H1 (cell line): Measurements from ENCODE around the gene SMIM5. TPM values are rescaled to one million over a fixed set of nuclear protein-coding genes. Genes with fewer than 3 reads are reported as not detected.

Experiments used
- CTCF ChIA-PET: fragments of 300-600 bp; sonication (Branson Sonifier 250); formaldehyde crosslinking; loops from one replicate; lab custom pipeline; 2021; ENCODE audit not compliant: partially characterized antibody; lab: Charles Lee
- POLR2A ChIA-PET: fragments of 300-600 bp; sonication (Branson Sonifier 250); formaldehyde crosslinking; loops from one replicate; lab custom pipeline; 2021; ENCODE audit warnings: inconsistent platforms; ENCODE audit not compliant: partially characterized antibody; lab: Charles Lee
- DNase-seq, 2 experiments: peaks; one replicate each; pipeline versions ENCODE4 v3.0.0 to v3.0.0-alpha.2; 2010 to 2022; ENCODE audit warnings: low spot score in 2 of 2, low read depth in 1 of 2, mixed read lengths in 1 of 2
- FAIRE-seq: peaks from 2 replicates; lab custom pipeline; 2011; peaks lifted over from hg19 to GRCh38; lab: Jason Lieb, UNC
- H2AFZ ChIP-seq: 2 replicates; pipeline ENCODE4 v1.8.1; 2012; ENCODE audit warnings: low read length, inconsistent platforms
- H2AK5ac ChIP-seq: 2 replicates; pipeline ENCODE4 v1.6.1; 2013; ENCODE audit warnings: low read depth, low read length
- H2BK120ac ChIP-seq: replicated peaks from 2 replicates; pipeline ENCODE3; 2013; ENCODE audit warnings: low read depth, low read length, inconsistent platforms
- H2BK12ac ChIP-seq: 2 replicates; pipeline ENCODE4 v1.6.1; 2013; ENCODE audit warnings: low read depth, low read length
- H2BK15ac ChIP-seq: 2 replicates; pipeline ENCODE4 v1.6.1; 2013; ENCODE audit warnings: low read length
- H2BK20ac ChIP-seq: 2 replicates; pipeline ENCODE4 v1.6.1; 2013; ENCODE audit warnings: low read length
- H2BK5ac ChIP-seq: 2 replicates; pipeline ENCODE4 v1.6.1; 2013; ENCODE audit warnings: low read depth, low read length
- H3K14ac ChIP-seq: 2 replicates; pipeline ENCODE4 v1.6.1; 2013; ENCODE audit warnings: inconsistent platforms; ENCODE audit not compliant: insufficient read length
- H3K18ac ChIP-seq: 2 replicates; pipeline ENCODE4 v1.6.1; 2013; ENCODE audit warnings: low read length; ENCODE audit errors: extremely low read depth
- H3K23ac ChIP-seq: 2 replicates; pipeline ENCODE4 v1.6.1; 2013; ENCODE audit warnings: inconsistent platforms; ENCODE audit not compliant: insufficient read length
- H3K23me2 ChIP-seq: 2 replicates; pipeline ENCODE4 v1.6.1; 2013; ENCODE audit warnings: low read depth, low read length
- H3K27ac ChIP-seq: 2 replicates; pipeline ENCODE4 v1.6.1; 2011; ENCODE audit warnings: low read depth, low read length, inconsistent platforms
- H3K27me3 ChIP-seq, 4 experiments: replicated peaks in 1 of 4; 1 replicate in 1 of 4; 2 replicates in 3 of 4; pipeline versions ENCODE4 v1.6.1 to v1.8.1; 2011 to 2013; ENCODE audit warnings: low read length in 3 of 4, mild to moderate bottlenecking in 3 of 4, inconsistent platforms in 2 of 4, mixed read lengths in 2 of 4, moderate library complexity in 1 of 4; ENCODE audit not compliant: control insufficient read depth in 3 of 4, insufficient read depth in 3 of 4; ENCODE audit errors: extremely low read depth in 1 of 4
- H3K36me3 ChIP-seq, 4 experiments: 2 replicates each; pipeline versions ENCODE4 v1.6.1 to v1.8.1; 2011 to 2013; ENCODE audit warnings: mild to moderate bottlenecking in 4 of 4, low read length in 3 of 4, moderate library complexity in 2 of 4, control low read depth in 1 of 4, inconsistent platforms in 1 of 4; ENCODE audit not compliant: insufficient read depth in 4 of 4, control insufficient read depth in 2 of 4
- H3K4ac ChIP-seq: replicated peaks from 2 replicates; pipeline ENCODE3; 2013; ENCODE audit warnings: low read length, low read depth, mixed read lengths, inconsistent platforms; ENCODE audit not compliant: insufficient read length
- H3K4me1 ChIP-seq, 4 experiments: replicated peaks in 1 of 4; 1 replicate in 1 of 4; 2 replicates in 3 of 4; pipeline versions ENCODE4 v1.6.1 to v1.8.1; 2011 to 2013; ENCODE audit warnings: low read length in 3 of 4, inconsistent platforms in 2 of 4, mixed read lengths in 1 of 4; ENCODE audit not compliant: insufficient read depth in 4 of 4, control insufficient read depth in 3 of 4
- H3K4me2 ChIP-seq, 2 experiments: 2 replicates each; pipeline versions ENCODE4 v1.6.1 to v1.8.1; 2011 to 2013; ENCODE audit warnings: low read depth in 2 of 2, low read length in 2 of 2, control low read depth in 1 of 2, inconsistent platforms in 1 of 2, mild to moderate bottlenecking in 1 of 2; ENCODE audit not compliant: insufficient read depth in 1 of 2
- H3K4me3 ChIP-seq, 4 experiments: fragments of 200-600, 300-600 bp in 1 of 4; sonication (generic), shearing (Covaris generic), sonication (Bioruptor Twin) in 1 of 4; 2 replicates each; pipeline versions ENCODE4 v1.5.1 to v1.8.1; 2011 to 2016; ENCODE audit warnings: low read length in 4 of 4, low read depth in 3 of 4, control low read depth in 2 of 4, inconsistent platforms in 2 of 4, mild to moderate bottlenecking in 2 of 4, mixed read lengths in 1 of 4, moderate library complexity in 1 of 4; ENCODE audit not compliant: insufficient read depth in 2 of 4; ENCODE audit errors: extremely low read depth in 1 of 4
- H3K56ac ChIP-seq: replicated peaks from 2 replicates; pipeline ENCODE3; 2013; ENCODE audit warnings: low read depth, mild to moderate bottlenecking, mixed read lengths, low read length, inconsistent platforms; ENCODE audit not compliant: insufficient read length
- H3K79me1 ChIP-seq: 2 replicates; pipeline ENCODE4 v1.6.1; 2013; ENCODE audit warnings: low read depth, low read length, control low read depth
- H3K79me2 ChIP-seq, 2 experiments: 2 replicates each; pipeline versions ENCODE4 v1.6.1 to v1.8.1; 2012 to 2013; ENCODE audit warnings: low read length in 2 of 2, mild to moderate bottlenecking in 2 of 2, inconsistent platforms in 1 of 2; ENCODE audit not compliant: insufficient read depth in 2 of 2, control insufficient read depth in 1 of 2
- H3K9ac ChIP-seq, 4 experiments: replicated peaks in 1 of 4; 1 replicate in 1 of 4; 2 replicates in 3 of 4; pipeline versions ENCODE4 v1.6.1 to v1.8.1; 2011 to 2013; ENCODE audit warnings: low read depth in 3 of 4, low read length in 3 of 4, control low read depth in 2 of 4, mild to moderate bottlenecking in 2 of 4, moderate library complexity in 2 of 4, inconsistent platforms in 1 of 4; ENCODE audit errors: extremely low read depth in 1 of 4
- H3K9me3 ChIP-seq, 2 experiments: 2 replicates each; pipeline versions ENCODE4 v1.6.1 to v1.8.1; 2012 to 2013; ENCODE audit warnings: mild to moderate bottlenecking in 2 of 2, moderate library complexity in 2 of 2, control low read depth in 1 of 2, inconsistent platforms in 1 of 2, low read depth in 1 of 2, low read length in 1 of 2, mixed read lengths in 1 of 2; ENCODE audit not compliant: insufficient read depth in 2 of 2
- H4K20me1 ChIP-seq, 2 experiments: replicated peaks in 1 of 2; 2 replicates each; pipeline versions ENCODE3 to v1.8.1; 2011 to 2013; ENCODE audit warnings: inconsistent platforms in 2 of 2, low read length in 2 of 2, mild to moderate bottlenecking in 1 of 2; ENCODE audit not compliant: insufficient read depth in 2 of 2, control insufficient read depth in 1 of 2
- H4K5ac ChIP-seq: 2 replicates; pipeline ENCODE4 v1.6.1; 2013; ENCODE audit warnings: low read length, low read depth, mixed read lengths, inconsistent platforms; ENCODE audit not compliant: insufficient read length
- H4K8ac ChIP-seq: 2 replicates; pipeline ENCODE4 v1.8.0; 2013; ENCODE audit warnings: mild to moderate bottlenecking, moderate library complexity, low read length, inconsistent platforms; ENCODE audit not compliant: insufficient read depth; ENCODE audit errors: extremely low read depth
- H4K91ac ChIP-seq: replicated peaks from 2 replicates; pipeline ENCODE3; 2013; ENCODE audit warnings: low read length, mixed read lengths, inconsistent platforms; ENCODE audit not compliant: insufficient read length
- RNF2 ChIP-seq: fragments of 200-900, 300-1000 bp; sonication (generic); IDR thresholded peaks from 2 replicates; pipeline ENCODE4 v1.7.1; 2016; ENCODE audit warnings: borderline replicate concordance, low read depth, mild to moderate bottlenecking, antibody characterized with exemption, low read length; ENCODE audit not compliant: poor library complexity, severe bottlenecking; ENCODE audit errors: missing control alignments
- WGBS, 2 experiments: shearing (Covaris generic) in 1 of 2; methylation state at CpG; one replicate each; pipeline versions ENCODE4 v1.1.6 to v1.1.7; 2013 to 2015; ENCODE audit warnings: low lambda C conversion rate in 2 of 2, mixed read lengths in 2 of 2, inconsistent platforms in 1 of 2, low coverage in 1 of 2, missing lambda C conversion rate in 1 of 2; ENCODE audit not compliant: insufficient replicate concordance in 2 of 2, insufficient coverage in 1 of 2, insufficient read length in 1 of 2; ENCODE audit errors: extremely low coverage in 1 of 2, missing lambda C conversion rate in 1 of 2; 5-methylcytosine and 5-hydroxymethylcytosine counted together
- polyA plus RNA-seq, 7 experiments: library from polyadenylated mRNA; depleted of rRNA in 3 of 7; stranded (reverse) in 5 of 7; unstranded in 2 of 7; fragments of >200 nt in 5 of 7; fragments of 200-250 nt in 2 of 7; gene quantifications; 1 replicate in 5 of 7; 2 replicates in 1 of 7; 4 replicates in 1 of 7; pipeline versions ENCODE4 v1.2.1 to v1.2.3, GENCODE V29; 2011 to 2013; ENCODE audit warnings: missing spikeins in 2 of 7, mixed read lengths in 2 of 7
- total RNA-seq: library from RNA; stranded (reverse); fragmentation: NEBNext Ultra II Directional; extraction: Animal tissue kit (Norgen Biotek cat#: 25700); gene quantifications from 2 replicates; pipeline ENCODE4 v1.2.1, GENCODE V29; 2021

Gene SMIM5
- total and polyA plus RNA-seq, 2 of the 8 experiments (the other 6 are each of a cell fraction or from before 2014, with no cell fraction given), result not detected

GRCh38 chr17:75689441-75689873 lies 56.2 kb downstream of the SMIM5 start:
- H4K8ac ChIP-seq, result no peak overlapping the region
- FAIRE-seq, result no peak
- H3K23ac ChIP-seq, result no peak overlapping the region
- H4K20me1 ChIP-seq, result peaks cover 10 to 18% of the 10 kb centered on the region in 2 experiments
- peaks cover 0 to 19% (median 7%) of the 10 kb centered on the region in 4 experiments; a peak in 6 of 7 replicates for H3K4me1 ChIP-seq
- 85% methylated on average over 6 of the region's 6 CpGs; no CpG with 5 or more reads in 1 of the 2 experiments for WGBS, 2 experiments
- no peak for TF ChIP-seq RNF2
- no peak overlapping the region for H2BK15ac ChIP-seq
- DNase-seq, result no peak
- H3K18ac ChIP-seq, result no peak overlapping the region
- H3K4ac ChIP-seq, result no peak overlapping the region
- H2BK120ac ChIP-seq, result no peak overlapping the region
- no peak overlapping the region for H4K91ac ChIP-seq
- no peak overlapping the region for H3K56ac ChIP-seq
- CTCF ChIA-PET, result interaction anchor here (0.7 to 5.3 kb wide), 7 partner anchors 14 to 87 kb away, joined by 3 to 35 read pairs (median 7); partner anchors contain the start of gene SMIM5
- H3K9ac ChIP-seq, result no peak overlapping the region
- peaks cover 0 to 67% of the 10 kb centered on the region in 2 experiments; a peak in 3 of 4 replicates for H3K79me2 ChIP-seq
- no peak overlapping the region for H3K14ac ChIP-seq
- no peak overlapping the region for H4K5ac ChIP-seq
- no peak overlapping the region for H2BK5ac ChIP-seq
- H3K4me3 ChIP-seq, result no peak overlapping the region
- peaks cover 0 to 3% (median 0%) of the 10 kb centered on the region in 4 experiments; a peak in 2 of 8 replicates for H3K36me3 ChIP-seq
- H3K27ac ChIP-seq, result no peak overlapping the region
- no peak overlapping the region for H2BK20ac ChIP-seq
- POLR2A ChIA-PET, result no interaction called here
- no peak overlapping the region for H2BK12ac ChIP-seq
- H2AFZ ChIP-seq, result no peak overlapping the region
- no peaks in the 10 kb centered on the region for H3K27me3 ChIP-seq
- H3K79me1 ChIP-seq, result peaks cover 23% of the 10 kb centered on the region
- peaks cover 2% of the 10 kb centered on the region; the same call in 1 of the 2 replicates for H3K23me2 ChIP-seq
- H2AK5ac ChIP-seq, result no peak overlapping the region
- H3K9me3 ChIP-seq, result no peaks in the 10 kb centered on the region
- H3K4me2 ChIP-seq, result no peak overlapping the region

Other genes starting within 250 kb of the SMIM5 start
- gene GRB2, start 227.8 kb upstream of the SMIM5 start, total RNA-seq, result 101 and 102 TPM in 2 replicates
- 44.2 and 51.8 TPM in 2 replicates for gene GRB2, start 227.8 kb upstream of the SMIM5 start, polyA plus RNA-seq (2011; rRNA removed)
- gene TMEM94, start 176.8 kb upstream of the SMIM5 start, total RNA-seq, result 54.8 and 64.3 TPM in 2 replicates
- gene TMEM94, start 176.8 kb upstream of the SMIM5 start, polyA plus RNA-seq (2011; rRNA removed), result 69.9 and 147 TPM in 2 replicates
- gene CASKIN2, start 117.9 kb upstream of the SMIM5 start, total RNA-seq, result 28.9 and 32.3 TPM in 2 replicates
- 6.7 and 10.6 TPM in 2 replicates for gene CASKIN2, start 117.9 kb upstream of the SMIM5 start, polyA plus RNA-seq (2011; rRNA removed)
- 43.6 and 44.8 TPM in 2 replicates for gene TSEN54, start 116.9 kb upstream of the SMIM5 start, total RNA-seq
- 60.3 and 68.1 TPM in 2 replicates for gene TSEN54, start 116.9 kb upstream of the SMIM5 start, polyA plus RNA-seq (2011; rRNA removed)
- 64.5 and 66.6 TPM in 2 replicates for gene LLGL2, start 107.7 kb upstream of the SMIM5 start, total RNA-seq
- 77.1 and 126 TPM in 2 replicates for gene LLGL2, start 107.7 kb upstream of the SMIM5 start, polyA plus RNA-seq (2011; rRNA removed)
- gene MYO15B, start 45.6 kb upstream of the SMIM5 start, total RNA-seq, result 11.2 and 13.8 TPM in 2 replicates
- 7.1 and 15.1 TPM in 2 replicates for gene MYO15B, start 45.6 kb upstream of the SMIM5 start, polyA plus RNA-seq (2011; rRNA removed)
- gene RECQL5, start 33.7 kb downstream of the SMIM5 start, total RNA-seq, result 40.7 and 41.1 TPM in 2 replicates
- 15.1 and 34.9 TPM in 2 replicates for gene RECQL5, start 33.7 kb downstream of the SMIM5 start, polyA plus RNA-seq (2011; rRNA removed)
- 79.9 and 81.5 TPM in 2 replicates for gene SAP30BP, start 33.9 kb downstream of the SMIM5 start, total RNA-seq
- 63.3 and 82.1 TPM in 2 replicates for gene SAP30BP, start 33.9 kb downstream of the SMIM5 start, polyA plus RNA-seq (2011; rRNA removed)
- gene ITGB4, start 88.0 kb downstream of the SMIM5 start, total RNA-seq, result 5.4 and 5.6 TPM in 2 replicates
- 5.2 and 8.4 TPM in 2 replicates for gene ITGB4, start 88.0 kb downstream of the SMIM5 start, polyA plus RNA-seq (2011; rRNA removed)
- 31.0 and 34.1 TPM in 2 replicates for gene GALK1, start 131.8 kb downstream of the SMIM5 start, total RNA-seq
- 47.9 and 65.5 TPM in 2 replicates for gene GALK1, start 131.8 kb downstream of the SMIM5 start, polyA plus RNA-seq (2011; rRNA removed)
- gene UNK, start 151.4 kb downstream of the SMIM5 start, total RNA-seq, result 33.0 and 33.3 TPM in 2 replicates
- gene UNK, start 151.4 kb downstream of the SMIM5 start, polyA plus RNA-seq (2011; rRNA removed), result 24.2 and 28.9 TPM in 2 replicates
- 7.5 and 8.4 TPM in 2 replicates for gene UNC13D, start 211.0 kb downstream of the SMIM5 start, total RNA-seq
- gene UNC13D, start 211.0 kb downstream of the SMIM5 start, polyA plus RNA-seq (2011; rRNA removed), result 3.6 and 5.2 TPM in 2 replicates
- gene WBP2, start 221.9 kb downstream of the SMIM5 start, total RNA-seq, result 61.8 and 71.2 TPM in 2 replicates
- 48.2 and 72.0 TPM in 2 replicates for gene WBP2, start 221.9 kb downstream of the SMIM5 start, polyA plus RNA-seq (2011; rRNA removed)
- gene TRIM47, start 245.1 kb downstream of the SMIM5 start, total RNA-seq, result 5.1 and 6.4 TPM in 2 replicates
- gene TRIM47, start 245.1 kb downstream of the SMIM5 start, polyA plus RNA-seq (2011; rRNA removed), result 6.3 and 11.6 TPM in 2 replicates